GM19372 (cell line): ENCODE data around the gene RASA2.
"Not testable (repeated sequence)": the region's sequence is repeated elsewhere in the genome, so short reads cannot be mapped to it uniquely, and the experiment has no call there.

ENCODE experiments used
- ATAC-seq: cut with Tn5 transposase; IDR thresholded peaks from one replicate; pipeline ENCODE4 v1.9.1; 2021; ENCODE audit warnings: mild to moderate bottlenecking, low read depth, moderate library complexity; ENCODE audit not compliant: unreplicated experiment

RASA2 gene

DNA sequence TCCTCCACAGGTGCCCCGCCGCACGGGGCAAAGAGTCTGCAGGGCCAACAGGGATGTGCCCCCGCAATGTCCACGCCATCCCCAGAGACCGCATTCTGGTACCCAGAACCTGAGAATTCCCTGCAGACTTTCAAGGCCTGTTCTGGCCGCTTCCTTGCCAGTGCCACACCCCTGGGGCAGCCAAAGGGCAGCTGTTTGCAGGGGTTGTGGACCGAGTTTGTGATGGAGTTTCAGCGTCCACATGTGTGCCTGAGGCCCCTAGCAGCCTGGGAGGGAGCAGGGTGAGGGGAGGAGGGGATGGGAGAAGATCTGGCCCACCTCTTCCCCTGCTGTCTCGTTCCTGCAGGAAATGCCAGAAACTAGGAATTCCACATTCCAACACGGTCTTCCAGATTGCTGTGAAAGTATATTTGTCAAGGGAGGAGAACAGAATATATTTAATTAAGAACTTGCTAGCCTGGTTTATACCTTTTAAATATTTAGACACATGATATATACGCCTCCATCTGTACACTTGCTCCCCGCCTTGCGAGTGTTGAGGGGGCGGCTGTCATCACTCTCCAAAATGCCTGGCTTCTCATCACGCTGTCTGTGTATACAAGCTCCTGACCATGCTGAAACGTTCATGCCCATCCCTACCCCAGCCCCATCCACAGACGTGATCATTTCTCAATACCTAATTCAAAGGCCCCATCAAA, 31.1 kb upstream of the RASA2 start:
- no peak for ATAC-seq

DNA sequence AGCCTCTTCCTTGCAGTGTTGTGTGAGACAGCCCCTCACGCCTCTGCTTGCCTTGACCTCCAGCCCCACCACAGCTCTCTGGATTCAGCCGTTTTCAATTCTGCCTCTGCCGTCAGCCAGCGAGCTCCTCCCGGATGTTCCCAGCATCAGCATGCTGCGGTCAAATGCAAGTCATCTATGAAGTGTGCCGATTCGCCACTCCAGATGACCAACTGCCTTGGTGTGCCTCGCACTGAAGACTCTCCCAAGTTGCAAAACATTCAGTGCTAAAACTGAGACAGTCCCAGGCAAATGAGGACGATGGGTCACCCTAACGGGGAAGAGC, 30.6 kb upstream of the RASA2 start:
- ATAC-seq, result no peak

DNA sequence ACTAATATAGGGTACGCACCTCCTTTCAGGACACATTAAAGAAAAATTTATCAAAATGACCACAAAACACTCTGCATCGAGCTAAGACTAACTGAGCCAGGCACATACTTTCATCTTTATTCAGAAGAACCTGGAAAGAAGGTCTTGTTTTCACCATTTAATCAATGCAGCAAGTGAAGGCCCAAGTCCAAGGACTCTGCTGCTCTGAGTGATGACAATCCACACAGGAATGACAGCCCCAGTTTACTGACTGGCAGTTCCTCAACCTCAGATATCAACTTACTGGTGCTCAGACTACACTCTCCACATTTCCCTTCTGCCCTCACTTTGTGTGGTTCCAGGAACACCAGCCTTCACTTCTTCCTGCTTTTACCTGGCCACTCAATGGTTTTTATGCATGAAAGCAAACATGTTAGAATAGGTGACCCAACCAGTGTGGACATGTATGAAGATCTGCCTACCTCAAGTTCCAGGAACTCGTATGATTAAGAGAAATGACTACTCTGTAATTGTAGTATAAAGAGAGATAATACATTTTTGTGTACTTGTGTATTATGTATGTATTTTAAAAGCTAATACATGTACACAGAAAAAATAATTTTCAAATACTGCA, 29.1 kb upstream of the RASA2 start:
- ATAC-seq, result no peak

DNA sequence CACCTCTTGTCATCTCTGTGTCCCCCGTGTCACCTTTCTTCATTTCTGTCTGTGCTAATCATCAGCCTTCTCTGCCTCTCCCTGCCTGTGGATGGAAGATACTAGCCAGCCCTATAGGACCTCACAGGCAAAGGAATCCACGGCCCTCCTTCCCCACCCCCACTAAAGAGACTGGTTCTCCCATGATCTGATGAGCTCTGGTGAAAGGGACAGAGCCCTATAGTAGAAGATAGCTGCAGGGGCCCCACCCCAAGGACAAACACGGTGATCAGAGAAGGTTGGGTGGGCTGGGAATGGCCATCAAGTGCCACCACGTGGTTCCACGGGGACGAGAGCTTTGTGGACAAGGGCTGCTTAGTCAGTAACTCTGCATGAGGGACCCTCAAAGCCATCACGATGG, 27.8 kb upstream of the RASA2 start:
- ATAC-seq, result no peak

DNA sequence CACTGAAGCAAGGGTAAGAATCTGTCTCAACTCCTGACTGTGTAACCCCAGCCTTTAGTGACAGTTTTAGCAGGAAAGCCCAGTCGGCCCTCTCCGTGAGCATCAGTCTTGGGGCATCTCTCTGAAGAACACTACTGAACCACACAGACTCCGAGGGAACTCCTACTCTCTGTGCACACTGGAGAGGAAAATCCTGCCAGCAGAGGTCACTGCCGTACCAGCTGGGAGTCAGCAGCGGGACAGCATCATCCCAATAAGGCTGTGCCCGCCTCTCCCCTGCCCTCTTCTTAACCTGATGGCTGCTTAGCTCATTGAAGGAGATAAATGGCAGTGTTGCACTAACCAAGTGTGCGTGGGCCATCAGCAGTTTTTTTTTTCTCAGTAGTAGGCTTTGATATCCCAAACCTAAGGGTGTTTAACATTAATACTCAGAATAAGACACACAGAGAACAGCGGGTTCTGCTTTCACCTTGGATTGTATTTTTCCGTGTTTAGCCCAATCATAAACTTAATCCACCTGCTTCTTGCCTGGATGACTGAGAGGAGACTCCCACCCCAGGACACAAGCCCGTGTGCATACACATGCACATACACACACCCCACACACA, 26.6 kb upstream of the RASA2 start:
- peak; percentile 88 for ATAC-seq

DNA sequence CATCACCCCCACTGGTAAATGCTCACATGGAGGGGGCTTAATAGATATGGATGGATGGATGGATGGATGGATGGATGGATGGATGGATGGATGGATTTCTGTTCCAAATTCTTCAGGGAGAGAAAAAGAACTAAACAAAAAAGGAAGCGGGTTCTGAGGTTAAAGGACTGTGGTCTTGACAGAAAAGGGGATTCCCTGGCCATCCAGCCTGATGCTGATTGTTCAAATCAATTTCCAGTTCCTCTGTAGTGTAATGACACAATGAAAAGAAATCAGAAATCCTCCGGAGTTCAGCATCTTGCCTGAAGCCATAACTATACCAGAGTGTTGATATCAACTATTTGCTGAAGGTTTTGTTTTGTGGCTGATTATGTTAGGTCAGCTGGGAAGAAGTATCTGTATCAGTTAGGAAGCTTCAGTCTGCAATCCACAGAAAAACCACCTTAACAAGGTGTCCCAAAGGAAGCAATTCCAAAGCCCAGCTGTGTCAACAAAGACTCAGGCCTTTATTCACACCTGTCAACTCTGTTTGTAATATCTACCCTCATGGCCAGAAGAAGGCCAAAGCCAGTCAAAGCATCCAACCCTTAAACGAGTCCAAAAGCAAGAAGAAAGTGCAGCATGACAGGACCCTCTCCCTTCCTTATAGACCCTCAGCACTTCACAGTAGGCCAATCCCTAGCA, 24.5 kb upstream of the RASA2 start:
- ATAC-seq, result no peak

DNA sequence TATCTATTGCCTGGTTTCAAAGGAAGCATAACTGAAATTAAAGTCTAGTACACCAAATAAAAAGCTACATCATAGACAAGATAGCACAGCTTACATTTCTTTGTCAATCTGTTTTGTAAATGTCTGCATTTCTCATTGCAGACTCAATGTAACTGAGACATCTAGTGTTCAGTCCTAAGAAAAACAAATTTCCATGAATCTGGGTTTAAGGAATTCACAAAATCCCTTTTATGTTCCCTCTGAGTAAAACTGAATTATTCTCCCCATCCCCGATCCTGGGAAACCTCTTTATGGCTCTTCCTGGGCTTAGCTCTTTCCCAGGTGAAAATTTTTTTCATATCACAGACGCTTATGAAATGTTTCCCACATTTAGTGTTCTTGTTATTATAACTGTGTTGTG, 21.6 kb upstream of the RASA2 start:
- ATAC-seq, result no peak

DNA sequence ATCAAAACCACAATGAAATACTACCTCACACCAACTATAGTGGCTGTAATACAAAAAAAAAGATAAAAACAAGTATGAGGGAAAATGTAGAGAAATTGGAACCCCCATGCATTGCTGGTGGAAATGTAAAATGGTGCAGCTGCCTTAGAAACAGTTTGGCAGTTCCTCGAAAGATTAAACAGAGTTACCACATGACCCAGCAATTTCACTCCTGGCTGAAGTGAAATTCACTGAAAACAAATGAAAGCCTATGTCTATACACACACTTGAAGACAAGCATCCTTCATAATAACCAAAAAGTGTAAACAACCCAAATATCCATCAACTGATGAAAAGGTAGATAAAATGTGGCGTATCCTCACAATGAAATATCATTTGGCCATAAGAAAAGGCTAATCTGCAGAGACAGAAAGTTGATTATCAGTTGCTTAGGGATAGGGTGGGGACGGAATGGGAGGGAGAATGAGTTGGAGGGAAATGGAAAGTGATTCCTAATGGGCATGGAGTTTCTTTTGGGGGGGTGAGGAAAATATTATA, 20.1 kb upstream of the RASA2 start:
- ATAC-seq, result no peak

DNA sequence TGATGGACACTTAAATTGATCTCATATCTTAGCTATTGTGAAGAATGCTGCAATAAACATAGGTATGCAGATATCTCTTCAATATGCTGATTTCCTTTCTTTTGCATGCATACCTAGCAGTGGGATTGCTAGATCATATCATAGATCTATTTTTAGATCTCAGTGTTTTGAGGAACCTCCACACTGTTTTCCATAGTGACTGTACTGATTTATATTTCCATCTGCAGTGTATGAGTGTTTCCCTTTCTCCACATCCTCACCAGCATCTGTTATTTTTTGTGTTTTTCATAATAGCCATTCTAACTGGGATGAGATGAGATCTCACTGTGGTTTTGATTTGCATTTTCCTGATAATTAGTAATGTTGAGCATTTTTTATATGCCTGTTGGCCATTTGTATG, 17.1 kb upstream of the RASA2 start:
- no peak for ATAC-seq

DNA sequence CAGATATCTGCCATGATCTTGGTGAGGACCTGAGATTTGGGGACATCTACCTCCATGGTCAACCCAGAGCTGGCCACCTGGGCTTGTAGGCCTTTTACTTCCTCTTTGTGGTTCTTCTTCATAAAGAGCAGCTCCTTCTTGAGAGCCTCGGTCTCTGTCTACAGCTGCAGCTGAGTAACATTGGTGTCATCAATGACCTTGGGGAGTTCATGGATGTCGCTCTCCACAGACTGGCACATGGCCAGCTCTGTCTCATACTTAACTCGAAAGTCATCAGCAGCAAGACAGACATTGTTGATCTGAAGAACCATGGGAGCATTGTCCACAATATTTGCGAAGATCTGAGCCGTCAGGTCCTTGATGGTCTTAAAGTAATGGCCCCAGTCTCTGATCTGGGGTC, 15.7 kb upstream of the RASA2 start:
- ATAC-seq, result no peak

DNA sequence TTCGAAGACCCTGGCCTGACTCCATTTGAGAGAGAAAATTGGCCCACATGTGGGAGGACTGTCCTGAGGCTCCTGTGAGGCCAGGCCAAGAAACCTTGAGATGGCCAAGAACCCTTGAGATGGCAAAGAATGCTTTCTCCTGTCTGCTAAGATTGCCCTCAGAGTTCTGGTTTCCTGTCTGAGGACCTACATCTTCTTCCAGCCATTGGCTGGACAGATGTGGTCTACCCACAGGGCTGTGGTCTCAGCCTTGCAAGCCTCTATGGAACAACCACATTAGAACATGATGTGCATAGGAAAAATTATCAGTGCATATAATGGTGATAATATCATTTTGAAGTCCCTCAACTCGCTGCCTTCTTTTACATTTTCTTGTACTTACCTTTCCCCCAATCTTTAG, 10.8 kb upstream of the RASA2 start:
- no peak for ATAC-seq

DNA sequence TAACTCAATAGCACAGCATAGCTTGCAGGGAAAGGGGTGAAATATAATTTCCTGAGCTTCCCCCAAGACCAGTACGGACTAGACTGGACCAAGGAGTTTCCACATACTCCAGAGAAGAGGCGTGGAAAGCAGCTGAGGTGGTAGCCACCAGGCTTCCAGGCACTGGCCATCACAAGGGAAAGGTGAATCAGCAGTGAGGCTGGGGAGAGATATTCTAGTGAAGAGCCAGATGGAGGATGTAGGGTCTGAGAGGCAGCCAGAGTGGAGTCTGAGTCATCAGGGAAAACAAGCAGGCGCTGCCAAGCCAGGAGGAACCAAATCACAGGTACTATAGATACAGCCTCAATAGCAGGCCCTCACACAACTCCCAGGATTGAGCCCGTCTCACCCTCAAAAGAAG, 9.6 kb upstream of the RASA2 start:
- ATAC-seq, result no peak

DNA sequence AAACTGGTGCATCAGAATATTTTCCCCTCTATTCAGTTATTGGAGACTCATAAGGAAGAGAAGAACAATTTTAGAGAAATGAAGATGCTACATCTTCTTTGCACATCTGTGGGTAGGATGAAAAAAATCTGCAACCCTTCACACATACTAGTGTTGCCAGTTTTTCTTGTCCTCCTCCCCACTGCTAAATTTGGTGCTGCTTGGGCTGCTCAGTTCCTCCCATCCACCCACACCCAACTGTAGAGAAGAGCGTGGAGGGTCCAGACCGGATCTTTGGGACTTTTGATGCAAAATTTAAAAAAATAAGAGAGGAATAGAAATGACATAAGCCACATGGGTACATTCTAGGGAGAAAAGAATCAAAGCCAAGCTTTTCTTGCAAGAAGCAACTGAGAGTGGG, 8.7 kb upstream of the RASA2 start:
- no peak for ATAC-seq

DNA sequence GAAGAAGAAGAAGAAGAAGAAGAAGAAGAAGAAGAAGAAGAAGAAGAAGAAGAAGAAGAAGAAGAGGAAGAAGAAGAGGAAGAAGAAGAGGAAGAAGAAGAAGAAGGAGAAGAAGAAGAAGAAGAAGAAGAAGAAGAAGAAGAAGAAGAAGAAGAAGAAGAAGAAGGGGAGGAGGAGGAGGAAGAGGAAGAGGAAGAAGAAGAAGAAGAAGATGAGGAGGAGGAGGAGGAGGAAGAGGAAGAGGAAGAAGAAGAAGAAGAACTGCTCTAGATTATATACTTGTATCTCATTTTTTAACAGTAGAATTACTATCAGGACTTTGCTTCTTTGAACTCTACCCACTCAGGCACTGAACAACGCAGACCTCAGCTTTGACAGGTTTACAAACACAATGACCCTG, 8.0 kb upstream of the RASA2 start:
- not testable (repeated sequence) for ATAC-seq

DNA sequence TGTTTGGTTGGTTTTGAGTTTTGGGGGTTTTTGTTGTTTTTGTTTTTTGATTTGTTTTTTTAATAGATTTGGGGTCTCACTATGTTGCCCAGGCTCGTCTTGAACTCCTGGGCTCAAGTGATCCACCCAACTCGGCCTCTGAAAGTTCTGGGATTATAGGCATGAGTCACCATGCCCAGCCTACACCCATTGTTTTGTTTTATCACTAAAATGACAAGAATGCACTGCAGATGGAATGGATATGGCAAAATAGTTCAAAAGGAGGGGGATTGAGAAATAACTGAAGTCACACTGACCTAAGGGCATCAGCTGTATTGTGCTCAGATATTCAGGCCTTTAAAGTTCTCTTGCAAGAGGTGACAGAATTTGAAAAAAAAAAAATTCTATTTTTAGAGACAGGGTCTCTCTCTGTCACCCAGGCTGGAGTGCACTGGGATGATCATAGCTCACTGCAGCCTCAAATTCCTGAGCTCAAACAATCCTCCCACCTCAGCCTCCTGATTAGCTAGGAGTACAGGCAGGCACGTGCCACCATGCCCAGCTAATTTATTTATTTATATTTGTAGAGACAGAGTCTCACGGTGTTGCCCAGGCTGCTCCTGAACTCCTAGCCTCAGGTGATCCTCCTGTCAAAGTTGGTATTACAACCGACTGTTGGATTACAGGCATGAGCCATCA, 4.4 kb upstream of the RASA2 start:
- no peak for ATAC-seq

DNA sequence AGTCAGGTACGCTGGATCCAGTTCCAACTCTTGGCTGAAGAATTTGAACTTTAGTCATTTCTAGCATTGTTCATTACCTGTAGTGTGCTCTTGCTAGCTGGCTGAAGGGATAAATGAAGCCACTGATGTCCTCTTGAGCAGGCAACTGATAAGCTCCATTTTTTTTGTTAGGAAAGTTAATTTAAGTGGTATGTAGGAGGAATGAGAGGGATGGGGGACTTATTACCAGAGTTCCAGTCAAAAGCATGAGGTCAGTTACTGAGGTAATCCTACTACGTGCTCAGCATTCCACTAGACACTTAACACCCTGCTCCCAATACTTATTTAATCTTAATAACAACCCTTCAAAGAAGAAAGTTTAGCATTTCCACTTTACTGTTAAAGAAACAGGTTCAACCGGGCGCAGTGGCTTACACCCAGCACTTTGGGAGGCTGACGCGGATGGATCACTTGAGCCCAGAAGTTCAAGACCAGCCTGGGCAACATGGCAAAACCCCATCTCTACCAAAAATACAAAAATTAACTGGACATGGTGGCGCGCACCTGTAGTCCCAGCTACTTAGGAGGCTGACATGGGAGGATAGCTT, 2.0 kb upstream of the RASA2 start:
- ATAC-seq, result no peak

DNA sequence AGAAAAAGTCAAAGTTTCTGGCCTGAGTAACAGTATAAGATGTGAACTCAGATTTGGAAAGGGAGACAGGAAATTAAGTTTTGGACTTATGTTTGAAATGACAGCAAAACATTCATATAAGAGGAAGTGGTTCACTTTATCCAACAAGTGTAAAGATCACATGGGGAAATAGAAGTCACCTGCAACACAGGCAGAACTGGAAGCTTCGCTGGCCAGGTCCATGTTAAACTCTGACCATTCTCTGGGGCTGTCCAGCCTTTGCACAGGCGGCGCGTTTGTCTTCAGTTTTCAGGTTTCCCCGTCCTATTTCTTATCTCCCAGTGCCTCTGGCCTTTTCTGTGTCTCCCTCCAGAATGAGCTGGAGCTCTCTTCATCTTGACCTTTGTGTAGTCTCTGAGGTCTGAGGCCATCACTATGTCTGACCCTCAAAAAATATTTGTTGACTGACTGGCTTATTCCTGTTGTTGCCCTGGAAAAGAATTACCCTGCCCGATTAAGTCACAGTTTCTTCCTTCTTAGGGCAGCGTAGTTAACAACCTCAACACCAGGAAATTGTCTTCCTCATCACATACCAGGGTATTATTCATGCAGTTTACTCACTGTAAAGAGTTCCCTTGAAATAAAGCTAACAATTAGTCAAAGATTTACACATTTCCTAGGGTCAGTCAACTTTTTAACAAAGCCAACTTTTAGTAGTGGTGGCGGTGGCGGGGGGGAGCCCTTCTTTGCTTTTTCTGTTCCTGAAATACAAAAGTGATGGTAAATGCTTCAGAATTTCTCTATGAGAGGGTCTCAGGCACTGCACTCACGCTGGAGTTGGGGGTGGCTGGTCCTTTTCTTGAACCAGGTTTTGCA, 959 bp upstream of the RASA2 start:
- no peak for ATAC-seq

DNA sequence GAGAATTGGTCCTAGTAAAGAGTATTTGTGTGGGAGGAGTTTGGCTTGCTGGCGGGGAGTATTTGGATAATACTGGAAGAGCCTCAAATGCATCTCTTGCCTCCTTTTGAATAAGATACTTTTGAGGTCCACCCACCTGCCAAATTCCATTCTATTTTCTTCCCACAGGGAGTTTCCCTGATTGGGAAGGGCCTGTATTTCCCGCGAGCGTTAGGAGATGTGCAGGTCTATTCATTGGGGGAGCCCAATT, 406 bp upstream of the RASA2 start:
- no peak for ATAC-seq

DNA sequence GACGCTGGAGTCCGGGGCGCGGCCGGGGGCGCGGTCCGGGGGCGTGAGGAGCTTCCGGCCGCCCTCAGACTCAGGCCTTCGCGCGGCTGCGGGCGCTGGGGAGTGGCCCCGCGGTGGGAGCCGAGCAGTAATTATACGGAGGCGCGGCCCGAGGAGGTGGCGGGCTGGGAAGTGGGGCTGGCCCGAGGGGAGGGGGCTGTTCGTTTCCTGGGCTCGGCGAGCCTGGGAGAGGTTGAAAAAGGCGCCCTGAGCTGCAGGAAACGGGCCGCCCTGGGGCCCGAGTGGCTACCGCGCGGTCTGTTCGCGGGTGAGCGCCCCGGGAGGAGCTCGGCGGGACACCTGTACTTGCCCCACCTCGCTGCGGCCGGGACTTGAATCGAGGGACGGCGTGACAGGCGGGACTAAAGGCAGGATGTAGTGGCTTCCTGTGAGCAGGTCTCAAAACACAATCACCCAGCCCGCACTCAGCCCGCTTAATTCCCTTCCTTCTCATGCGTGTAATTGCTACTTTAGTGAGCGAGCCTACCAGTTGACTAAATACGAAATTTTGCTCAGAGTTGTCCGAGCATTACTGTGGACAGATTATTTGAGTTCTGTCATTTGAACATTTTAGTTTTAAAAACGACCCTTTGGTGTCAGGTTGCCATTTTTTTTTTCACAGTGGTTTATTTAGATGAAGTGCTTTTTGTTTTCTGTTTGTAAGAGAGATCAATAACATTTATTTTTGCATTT, 860 bp downstream of the RASA2 start:
- peak; percentile 68 for ATAC-seq
